NCI-H510A treated with DMSO at 0.1 percent for 48 hours (cell line): Measurements from ENCODE around the gene STPG3.
A peak's percentile ranks its signal among the peaks of the same experiment; 100 is the strongest.

Experiments used
- DNase-seq: peaks from one replicate; lab custom pipeline; 2025; lab: John Stamatoyannopoulos, UW

STPG3 gene

GRCh38 chr9:137302118-137302448 lies 51.0 kb downstream of the STPG3 start, which contains the start of gene NRARP:
Gene NRARP, minus strand, starts transcription at chr9:137302271. Its CDS starts 343 bp downstream, at chr9:137301928.
- DNase-seq = peak; percentile 65

- peak; percentile 45 for DNase-seq
Measured at GRCh38 chr9:137302449-137303150, 51.5 kb downstream of the STPG3 start.
